Loucy (cell line): ENCODE measurements around the gene ARHGDIA.

ENCODE experiments used
- H2AFZ ChIP-seq: fragments of 200-600 bp; sonication (generic); 2 replicates; pipeline ENCODE4 v1.6.0; 2016; ENCODE audit warnings: antibody characterized with exemption, mild to moderate bottlenecking, low read length, moderate library complexity
- H3F3A ChIP-seq: fragments of 200-600 bp; 2 replicates; pipeline ENCODE4 v1.6.0; 2016; ENCODE audit warnings: antibody characterized with exemption, low read depth, mild to moderate bottlenecking
- H3K27me3 ChIP-seq: fragments of 200-600 bp; sonication (generic); 2 replicates; pipeline ENCODE4 v1.6.1; 2014; ENCODE audit warnings: low read length, mild to moderate bottlenecking; ENCODE audit not compliant: insufficient read depth, poor library complexity, severe bottlenecking
- H3K36me3 ChIP-seq: fragments of 200-600 bp; sonication (generic); 2 replicates; pipeline ENCODE4 v1.6.1; 2016; ENCODE audit warnings: low read length; ENCODE audit not compliant: insufficient read depth
- H3K4me1 ChIP-seq: fragments of 200-600 bp; sonication (generic); 2 replicates; pipeline ENCODE4 v1.5.1; 2014; ENCODE audit warnings: low read length, mild to moderate bottlenecking; ENCODE audit not compliant: insufficient read depth, poor library complexity, severe bottlenecking
- H3K4me2 ChIP-seq: fragments of 200-600 bp; sonication (generic); 2 replicates; pipeline ENCODE4 v1.6.0; 2014; ENCODE audit warnings: antibody characterized with exemption, low read length, low read depth, mild to moderate bottlenecking; ENCODE audit not compliant: poor library complexity, severe bottlenecking
- H3K4me3 ChIP-seq: fragments of 200-600 bp; sonication (generic); 2 replicates; pipeline ENCODE4 v1.5.1; 2014; ENCODE audit warnings: low read length, mild to moderate bottlenecking, mixed read lengths; ENCODE audit not compliant: poor library complexity, severe bottlenecking
- H3K79me2 ChIP-seq: fragments of 200-600 bp; sonication (generic); 2 replicates; pipeline ENCODE4 v1.6.1; 2014; ENCODE audit warnings: low read length; ENCODE audit not compliant: insufficient read depth
- H3K9ac ChIP-seq: fragments of 200-600 bp; sonication (generic); 2 replicates; pipeline ENCODE4 v1.6.0; 2014; ENCODE audit warnings: mild to moderate bottlenecking, low read depth, low read length, moderate library complexity; ENCODE audit not compliant: poor library complexity, severe bottlenecking
- H3K9me2 ChIP-seq: fragments of 200-600 bp; sonication (generic); replicated peaks from 2 replicates; pipeline ENCODE4 v1.6.1; 2016; ENCODE audit warnings: low read depth, low read length, mixed read lengths
- H3K9me3 ChIP-seq: fragments of 200-600 bp; sonication (generic); 2 replicates; pipeline ENCODE4 v1.6.1; 2014; ENCODE audit warnings: mild to moderate bottlenecking, antibody characterized with exemption, low read length, low read depth; ENCODE audit not compliant: insufficient read depth
- H4K20me1 ChIP-seq: fragments of 200-600 bp; sonication (generic); 2 replicates; pipeline ENCODE4 v1.6.0; 2014; ENCODE audit warnings: antibody characterized with exemption, low read length, mild to moderate bottlenecking; ENCODE audit not compliant: insufficient read depth, poor library complexity, severe bottlenecking
- EZH2phosphoT487 ChIP-seq: fragments of 200-600 bp; IDR thresholded peaks from 2 replicates; pipeline ENCODE4 v1.6.1; 2018; ENCODE audit warnings: antibody characterized with exemption, mild to moderate bottlenecking, moderate library complexity, borderline replicate concordance
- TF ChIP-seq, protein P1 (sequence below): fragments of 200-600 bp; sonication (generic); conservative IDR thresholded peaks from 2 replicates; pipeline ENCODE4 v1.5.1; 2014; ENCODE audit warnings: mild to moderate bottlenecking, antibody characterized with exemption, low read length

ARHGDIA gene

DNA sequence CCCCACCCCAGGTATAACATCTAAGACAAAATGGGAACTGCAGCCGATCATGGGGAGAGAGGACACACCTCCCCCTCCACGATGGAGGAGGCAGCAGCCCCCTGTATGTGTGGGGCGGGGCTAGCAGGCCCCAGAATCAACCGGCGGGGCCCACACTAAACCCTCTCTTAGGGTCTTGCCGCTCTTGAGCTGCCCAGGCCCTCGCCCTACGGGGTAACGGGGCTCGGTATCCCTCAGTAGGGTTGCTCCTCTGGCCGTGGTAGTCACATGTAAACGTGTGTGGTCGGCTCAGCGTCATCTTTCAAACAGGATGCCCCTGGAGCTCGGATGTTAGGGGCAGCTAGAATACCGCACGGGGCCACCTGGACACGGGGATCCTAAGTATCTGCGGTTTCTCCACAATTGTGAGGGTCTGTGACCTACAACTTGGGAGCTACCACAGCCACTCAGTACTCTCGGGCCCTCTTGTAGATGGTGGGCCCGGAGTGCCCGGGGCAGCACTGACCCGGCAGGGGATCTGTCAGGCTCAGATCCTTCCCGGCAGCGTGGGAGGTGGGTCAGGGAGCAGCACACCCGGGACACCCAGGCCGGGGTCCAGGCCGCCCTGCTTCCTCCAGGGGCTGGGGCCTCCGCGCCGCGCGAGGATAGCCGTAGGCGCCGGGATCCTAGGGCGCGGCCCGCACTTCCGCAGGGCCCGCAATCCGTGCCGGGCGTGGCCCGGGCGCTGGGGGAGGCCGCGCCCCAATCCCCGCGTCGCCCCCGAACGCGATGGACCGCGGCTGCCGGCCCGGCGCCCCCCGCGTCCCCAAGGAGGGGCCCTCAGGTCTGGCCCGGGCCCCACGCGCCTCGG, 781 bp downstream of the ARHGDIA start:
- Histone ChIP-seq H3K27me3 (peaks cover 4% of the 10 kb centered on the region), H3K4me2 (peak overlapping the region; percentile 99), H3K9me3 (no peaks in the 10 kb centered on the region), H3K36me3 (peaks cover 18% of the 10 kb centered on the region), H2AFZ (no peak overlapping the region), H3K9me2 (no peaks in the 10 kb centered on the region), H4K20me1 (peaks cover 33% of the 10 kb centered on the region), H3K4me1 (peaks cover 17% of the 10 kb centered on the region), H3K9ac (peak overlapping the region; percentile 97), H3F3A (peaks cover 8% of the 10 kb centered on the region; the same call in 1 of the 2 replicates), H3K79me2 (peaks cover 70% of the 10 kb centered on the region), H3K4me3 (peak overlapping the region; percentile 86)
- TF ChIP-seq EZH2phosphoT487: no peak
- TF ChIP-seq, protein P1, sequence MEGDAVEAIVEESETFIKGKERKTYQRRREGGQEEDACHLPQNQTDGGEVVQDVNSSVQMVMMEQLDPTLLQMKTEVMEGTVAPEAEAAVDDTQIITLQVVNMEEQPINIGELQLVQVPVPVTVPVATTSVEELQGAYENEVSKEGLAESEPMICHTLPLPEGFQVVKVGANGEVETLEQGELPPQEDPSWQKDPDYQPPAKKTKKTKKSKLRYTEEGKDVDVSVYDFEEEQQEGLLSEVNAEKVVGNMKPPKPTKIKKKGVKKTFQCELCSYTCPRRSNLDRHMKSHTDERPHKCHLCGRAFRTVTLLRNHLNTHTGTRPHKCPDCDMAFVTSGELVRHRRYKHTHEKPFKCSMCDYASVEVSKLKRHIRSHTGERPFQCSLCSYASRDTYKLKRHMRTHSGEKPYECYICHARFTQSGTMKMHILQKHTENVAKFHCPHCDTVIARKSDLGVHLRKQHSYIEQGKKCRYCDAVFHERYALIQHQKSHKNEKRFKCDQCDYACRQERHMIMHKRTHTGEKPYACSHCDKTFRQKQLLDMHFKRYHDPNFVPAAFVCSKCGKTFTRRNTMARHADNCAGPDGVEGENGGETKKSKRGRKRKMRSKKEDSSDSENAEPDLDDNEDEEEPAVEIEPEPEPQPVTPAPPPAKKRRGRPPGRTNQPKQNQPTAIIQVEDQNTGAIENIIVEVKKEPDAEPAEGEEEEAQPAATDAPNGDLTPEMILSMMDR: no peak

GRCh38 chr17:81869221-81870130, 1.7 kb downstream of the ARHGDIA start:
- peak overlapping the region; percentile 99 for H3K4me2 ChIP-seq
- peak overlapping the region; percentile 97 for H3K9ac ChIP-seq
- peaks cover 8% of the 10 kb centered on the region; the same call in 1 of the 2 replicates for H3F3A ChIP-seq
- no peaks in the 10 kb centered on the region for H3K9me2 ChIP-seq
- peaks cover 17% of the 10 kb centered on the region for H3K4me1 ChIP-seq
- TF ChIP-seq EZH2phosphoT487: no peak
- TF ChIP-seq, protein P1: peak; percentile 81
- no peaks in the 10 kb centered on the region for H3K9me3 ChIP-seq
- no peak overlapping the region for H2AFZ ChIP-seq
- peaks cover 4% of the 10 kb centered on the region for H3K27me3 ChIP-seq
- H3K4me3 ChIP-seq: peak overlapping the region; percentile 86
- H4K20me1 ChIP-seq: peaks cover 33% of the 10 kb centered on the region
- peaks cover 77% of the 10 kb centered on the region for H3K79me2 ChIP-seq
- peaks cover 18% of the 10 kb centered on the region for H3K36me3 ChIP-seq

DNA sequence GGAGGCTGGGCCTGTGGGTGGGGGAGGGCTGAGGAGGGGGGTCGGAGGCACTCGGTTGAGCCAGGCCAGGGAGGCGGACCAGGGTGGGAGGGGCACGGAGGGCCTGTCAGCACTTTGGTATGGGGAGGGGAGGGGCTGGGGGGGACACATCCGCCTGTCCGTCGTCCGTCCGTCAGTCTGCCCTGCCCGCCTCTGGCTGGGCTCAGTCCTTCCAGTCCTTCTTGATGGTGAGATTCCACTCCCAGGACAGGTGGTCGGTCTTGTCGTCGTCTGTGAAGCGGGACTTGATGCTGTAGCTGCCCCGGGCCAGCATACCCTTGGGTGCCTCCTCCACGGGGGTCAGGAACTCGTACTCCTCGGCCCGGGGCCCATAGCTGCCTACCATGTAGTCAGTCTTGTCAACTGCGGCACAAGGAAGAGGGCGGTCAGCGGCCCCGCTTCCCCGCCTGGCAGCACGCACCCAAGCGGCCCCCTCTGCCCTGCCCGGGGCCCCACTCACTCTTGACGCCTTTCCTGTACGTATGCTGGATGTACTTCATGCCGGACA, 2.4 kb downstream of the ARHGDIA start:
- Histone ChIP-seq H2AFZ (no peak overlapping the region), H3K4me3 (peak overlapping the region; percentile 86), H3K36me3 (peaks cover 18% of the 10 kb centered on the region), H3K9me3 (no peaks in the 10 kb centered on the region), H3K79me2 (peaks cover 84% of the 10 kb centered on the region), H4K20me1 (peaks cover 36% of the 10 kb centered on the region), H3K9me2 (no peaks in the 10 kb centered on the region), H3K4me2 (peak overlapping the region; percentile 99), H3K27me3 (peaks cover 4% of the 10 kb centered on the region), H3K9ac (no peak overlapping the region), H3F3A (peaks cover 2% of the 10 kb centered on the region; the same call in 1 of the 2 replicates), H3K4me1 (peaks cover 20% of the 10 kb centered on the region)
- no peak for TF ChIP-seq EZH2phosphoT487
- TF ChIP-seq, protein P1: no peak
